Stimulated activated naive CD4-positive, alpha-beta T cell treated with Interleukin-2 at 50 U/mL for 16 hours (primary cell): Measurements from ENCODE around the gene UBXN11.
"Not testable (repeated sequence)": the region's sequence is repeated elsewhere in the genome, so short reads cannot be mapped to it uniquely, and the experiment has no call there.

Experiments
- DNase-seq: peaks from one replicate; lab custom pipeline; 2025; lab: John Stamatoyannopoulos, UW

Gene UBXN11

DNA sequence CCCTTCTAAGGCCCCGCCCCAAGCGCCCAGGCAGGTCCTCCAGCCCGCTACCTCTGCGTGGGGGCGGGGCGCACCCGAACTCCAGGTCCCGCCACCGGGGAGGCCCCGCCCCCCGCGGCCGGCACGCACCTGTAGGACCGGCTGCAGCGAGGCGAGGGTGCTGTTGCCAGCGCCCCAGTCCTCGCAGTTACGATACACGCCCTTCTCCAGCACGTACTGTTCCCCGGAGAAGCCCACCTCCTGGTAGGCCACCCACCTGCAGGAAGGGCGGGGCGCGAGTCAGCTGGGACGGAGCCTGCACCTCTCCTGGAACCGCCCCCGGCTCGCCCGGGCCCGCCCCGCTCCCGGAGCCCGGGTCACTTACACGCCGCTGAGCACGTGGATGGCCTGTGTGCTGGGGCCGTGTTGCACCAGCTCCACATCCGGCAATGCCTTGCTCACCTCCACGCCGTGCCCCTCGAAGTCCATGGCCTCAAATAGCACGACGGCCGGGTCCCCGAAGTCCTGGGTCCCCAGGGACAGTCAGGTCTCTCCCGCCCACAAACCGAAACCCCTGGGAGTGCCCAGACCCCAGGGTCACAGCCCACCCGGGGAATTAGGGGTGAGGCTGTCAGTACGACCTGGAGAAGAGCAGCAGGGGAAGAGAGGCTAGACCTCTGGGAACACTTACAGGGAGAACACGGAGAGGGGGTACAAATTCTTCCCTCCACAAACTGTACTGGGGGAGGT, 30.2 kb upstream of the UBXN11 start:
- DNase-seq = peak; percentile 86

DNA sequence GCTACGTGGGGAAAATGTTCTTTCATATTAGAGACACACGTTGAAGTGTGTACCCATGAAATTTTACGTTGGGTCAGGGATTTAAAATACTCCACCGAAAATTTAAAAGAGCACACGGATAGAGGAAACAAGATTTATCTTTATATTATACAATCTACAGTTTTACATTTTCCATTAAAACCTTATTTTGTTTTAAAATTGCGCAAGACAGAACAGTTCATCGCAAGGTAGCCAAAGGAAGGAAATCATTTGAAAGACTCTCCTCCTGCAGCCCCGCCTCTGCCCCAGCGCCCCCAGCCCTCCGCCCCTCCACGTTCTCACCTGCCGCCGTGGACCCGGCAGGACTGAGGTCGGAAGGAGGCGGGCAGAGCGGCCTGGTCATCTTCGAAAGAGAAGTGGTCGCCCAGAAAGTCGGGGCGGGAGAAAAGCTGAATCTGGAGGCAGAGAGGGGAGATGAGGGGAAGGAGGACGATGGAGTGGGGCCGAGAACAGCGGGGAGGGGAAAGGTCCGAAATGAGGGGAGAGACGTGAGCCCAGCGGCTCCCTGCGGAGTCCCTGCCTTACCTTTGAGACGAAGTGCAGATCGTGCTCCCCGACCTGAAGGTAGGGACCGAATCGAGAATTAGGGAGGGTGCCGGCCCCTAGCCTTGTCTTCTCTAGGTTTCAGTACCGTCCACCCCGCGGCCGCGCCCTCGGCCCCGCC, 29.5 kb upstream of the UBXN11 start:
- no peak for DNase-seq

- not testable (repeated sequence) for DNase-seq
Measured at GRCh38 chr1:26333312-26333711, 26.9 kb upstream of the UBXN11 start.

DNA sequence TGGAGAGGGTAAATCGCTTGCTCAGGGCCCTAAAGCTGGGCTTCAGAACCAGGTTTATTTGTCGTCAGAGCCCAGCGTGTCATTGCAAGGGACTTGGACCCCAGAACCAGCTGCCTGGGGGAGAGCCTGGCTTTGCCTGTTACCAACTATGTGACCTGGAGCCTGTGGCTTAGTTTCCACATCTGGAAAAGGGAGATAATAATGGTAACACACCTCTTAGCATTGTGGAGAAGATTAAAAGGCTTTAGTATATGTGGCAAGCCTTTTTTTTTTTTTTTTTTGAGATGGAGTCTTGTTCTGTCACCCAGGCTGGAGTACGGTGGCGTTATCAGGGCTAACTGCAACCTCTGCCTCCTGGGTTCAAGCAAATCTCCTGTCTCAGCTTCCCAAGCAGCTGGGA, 23.8 kb upstream of the UBXN11 start:
- no peak for DNase-seq

- DNase-seq = not testable (repeated sequence)
Measured at GRCh38 chr1:26329380-26329779, 22.9 kb upstream of the UBXN11 start.

DNA sequence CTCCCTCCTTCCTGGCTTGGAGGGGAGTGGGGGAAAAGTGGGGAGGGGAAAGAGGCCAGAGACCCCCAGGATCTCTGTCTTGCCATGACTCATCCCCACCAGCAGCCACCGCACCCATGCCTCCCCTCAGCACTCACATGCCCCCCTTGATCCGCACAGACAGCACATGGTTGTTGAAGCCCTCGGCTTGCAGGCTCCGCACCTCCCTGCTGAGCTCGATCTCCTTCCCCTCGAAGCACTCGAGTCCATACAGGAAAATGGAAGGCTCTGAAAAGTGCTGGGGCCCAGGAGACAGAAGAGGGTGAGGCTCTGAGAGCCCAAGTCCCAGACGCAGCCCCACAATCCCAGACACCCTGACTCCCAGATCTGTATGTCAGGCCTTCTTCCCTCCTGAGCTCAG, 22.2 kb upstream of the UBXN11 start:
- DNase-seq = no peak

- no peak for DNase-seq
Measured at GRCh38 chr1:26327956-26328362, 21.5 kb upstream of the UBXN11 start.

GRCh38 chr1:26324550-26324949, 18.1 kb upstream of the UBXN11 start:
- no peak for DNase-seq

DNA sequence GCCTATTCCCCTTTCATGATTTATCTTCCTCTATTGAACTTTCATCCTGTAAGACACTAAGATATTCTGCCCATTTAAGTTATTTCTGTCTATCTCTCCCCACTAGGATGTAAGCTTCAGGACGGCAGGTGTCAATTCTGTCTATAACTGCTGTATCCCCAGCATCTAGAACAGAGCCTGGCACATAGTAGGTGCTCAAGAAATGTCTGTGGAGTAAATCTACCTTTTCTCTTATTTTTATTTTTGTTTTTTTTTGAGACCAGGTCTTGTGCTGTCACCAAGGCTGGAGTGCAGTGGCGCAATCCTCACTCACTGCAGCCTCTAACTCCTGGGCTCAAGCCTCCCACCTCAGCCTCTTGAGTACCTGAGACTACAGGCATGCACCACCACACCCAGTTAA, 16.9 kb upstream of the UBXN11 start:
- DNase-seq = no peak

DNA sequence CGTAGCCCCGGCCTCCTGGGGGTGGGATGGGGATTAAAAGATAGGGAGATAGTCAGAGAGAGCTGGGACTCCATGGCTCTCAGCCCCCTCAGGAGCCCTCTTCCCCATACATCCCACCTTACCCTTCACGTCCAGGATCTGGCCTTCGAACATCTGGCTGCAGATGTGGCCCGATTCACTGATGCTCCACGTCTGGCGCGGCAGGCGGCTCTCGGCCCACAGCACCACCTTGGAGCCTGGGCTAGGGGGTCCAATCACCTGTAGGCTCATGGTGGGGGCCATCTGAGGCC, 15.6 kb upstream of the UBXN11 start:
- no peak for DNase-seq

GRCh38 chr1:26321315-26322041, 15.0 kb upstream of the UBXN11 start:
- peak; percentile 88 for DNase-seq

DNA sequence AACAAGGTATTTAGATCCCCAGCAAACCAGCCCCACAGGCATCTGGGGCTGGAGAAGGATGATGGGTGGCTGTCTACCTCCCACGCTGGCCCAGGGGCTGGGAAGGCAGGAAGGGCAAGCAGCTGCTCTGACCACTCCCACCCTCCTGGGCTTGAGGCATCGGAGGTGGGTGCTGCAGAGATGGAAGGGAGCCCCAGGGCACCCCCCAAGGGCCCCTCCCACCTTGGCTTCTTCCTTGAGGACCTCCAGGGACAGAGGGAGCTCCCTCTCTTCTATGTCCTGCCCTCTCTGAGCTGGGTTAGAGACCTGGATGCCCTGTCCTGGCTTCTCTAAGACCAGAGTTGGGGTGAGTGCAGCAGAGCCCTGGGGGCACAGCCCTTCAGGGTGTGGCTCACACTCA, 14.5 kb upstream of the UBXN11 start:
- DNase-seq = no peak

- peak; percentile 40 for DNase-seq
Measured at GRCh38 chr1:26318338-26319064, 12.1 kb upstream of the UBXN11 start.

DNA sequence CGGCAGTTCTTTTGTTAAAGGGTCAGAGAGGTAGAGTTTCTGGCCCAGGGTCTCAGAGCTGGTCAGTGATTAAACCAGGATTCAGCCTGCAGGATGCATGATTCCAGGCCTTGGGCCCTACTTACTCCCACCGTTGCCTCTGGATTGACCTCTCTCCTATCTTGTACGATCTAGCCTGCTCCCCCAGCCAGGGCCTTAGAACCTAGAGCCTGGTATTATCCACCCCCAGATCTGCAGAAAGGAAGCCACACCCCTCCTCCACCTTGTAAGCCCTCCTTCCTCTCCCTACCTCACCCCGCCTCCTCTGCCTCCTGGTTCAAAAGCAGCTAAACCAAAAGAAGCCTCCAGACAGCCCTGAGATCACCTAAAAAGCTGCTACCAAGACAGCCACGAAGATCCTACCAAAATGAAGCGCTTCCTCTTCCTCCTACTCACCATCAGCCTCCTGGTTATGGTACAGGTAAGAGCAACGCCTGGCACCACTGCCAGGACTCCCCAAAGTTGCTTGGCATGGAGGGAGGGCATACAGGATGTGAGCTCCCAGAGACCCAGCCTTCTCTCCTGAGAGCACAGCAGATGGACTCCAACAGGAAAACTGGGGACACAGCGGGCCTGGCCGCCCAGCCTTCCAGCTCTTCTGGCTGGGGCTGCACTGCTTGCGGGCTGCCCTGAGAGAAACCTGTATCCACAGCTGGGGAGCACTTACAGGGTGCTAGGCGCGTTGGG, 11.3 kb upstream of the UBXN11 start, which contains the start of gene CD52:
CD52 (plus strand) TSS at position 347 of the 726 bp plus-strand sequence; CDS start at position 407, 60 bp downstream.
- peak; percentile 77 for DNase-seq

GRCh38 chr1:26317146-26317545, 10.7 kb upstream of the UBXN11 start:
- no peak for DNase-seq

GRCh38 chr1:26315874-26316850, 9.7 kb upstream of the UBXN11 start:
- DNase-seq = no peak

DNA sequence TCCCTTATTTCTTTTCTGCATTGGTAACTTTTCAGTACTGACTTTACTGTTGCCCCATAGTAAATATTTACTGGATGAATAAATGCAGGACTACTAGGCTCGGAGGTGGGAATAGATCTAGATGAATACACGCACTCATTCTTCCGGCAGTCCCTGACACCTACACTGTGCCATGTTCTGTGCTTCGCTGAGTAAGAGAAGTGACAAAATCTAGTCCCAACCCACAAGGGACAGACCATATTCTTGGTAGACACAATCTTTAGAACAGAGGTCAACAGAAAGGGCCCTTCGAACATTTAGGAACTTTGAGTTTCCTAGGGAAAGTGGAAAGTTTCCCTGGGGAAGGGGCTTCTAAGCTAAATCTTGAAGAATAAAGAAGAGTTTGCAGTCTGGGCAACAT, 8.1 kb upstream of the UBXN11 start:
- no peak for DNase-seq

- DNase-seq = not testable (repeated sequence)
Measured at GRCh38 chr1:26307966-26308899, 1.8 kb upstream of the UBXN11 start.

GRCh38 chr1:26307363-26307781, 936 bp upstream of the UBXN11 start:
- no peak for DNase-seq
